Measurements from ENCODE around the gene MTUS2. TPM values are rescaled to one million over a fixed set of nuclear protein-coding genes. Genes with fewer than 3 reads are reported as not detected.

The MTUS2 gene
- polyA plus RNA-seq, 1 donor from 2014 or later = 4.4 TPM

DNA sequence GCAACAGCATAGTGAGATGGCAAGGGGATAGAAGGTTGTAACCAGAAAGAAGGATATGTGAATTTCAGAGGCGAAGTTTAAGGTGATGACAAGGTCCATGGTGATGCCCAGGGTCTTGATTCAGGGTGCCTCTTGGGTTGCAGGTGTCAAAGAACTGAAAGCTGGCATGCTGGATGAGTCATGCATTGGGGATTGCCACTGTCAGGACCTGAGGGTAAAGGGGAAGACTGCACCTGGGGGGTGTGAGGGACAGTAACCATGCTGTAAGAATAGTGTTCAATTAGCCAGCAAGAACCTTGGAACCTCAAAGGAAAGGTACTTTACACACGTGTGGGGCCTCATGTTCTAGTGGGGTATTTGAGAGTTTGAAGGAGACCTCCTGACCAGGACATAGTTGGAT lies 495.7 kb downstream of the MTUS2 start:
- Histone ChIP-seq H3K9ac (ENCODE audit: low read length) (no peak overlapping the region), H3K4me2 (ENCODE audit: low read length) (no peak overlapping the region), H3K27me3 (ENCODE audit: insufficient read depth, low read depth, low read length) (no peaks in the 10 kb centered on the region), H3F3A (ENCODE audit: insufficient read depth, low read length, poor library complexity, severe bottlenecking) (no peaks in the 10 kb centered on the region), H3K36me3 (ENCODE audit: insufficient read depth, low read length) (no peaks in the 10 kb centered on the region), H3K79me2 (replicated peaks; ENCODE audit: insufficient read depth, low read length) (no peaks in the 10 kb centered on the region), H3K4me3 (ENCODE audit: low read length) (no peak overlapping the region), H2AFZ (ENCODE audit: low read depth, low read length) (no peak overlapping the region), H3K9me3 (ENCODE audit: low read length) (no peaks in the 10 kb centered on the region), H3K27ac (ENCODE audit: low read length) (no peak overlapping the region), H3K9me2 (ENCODE audit: insufficient read depth, low read length) (no peaks in the 10 kb centered on the region), H4K20me1 (ENCODE audit: insufficient read depth) (no peaks in the 10 kb centered on the region)
- no peak for TF ChIP-seq SMC3 (conservative IDR thresholded peaks at IDR 0.05; ENCODE audit: poor library complexity)
- TF ChIP-seq EP300 (conservative IDR thresholded peaks at IDR 0.05; ENCODE audit: poor library complexity, severe bottlenecking) = no peak
- no peak for TF ChIP-seq EZH2 (IDR thresholded peaks at IDR 0.05; ENCODE audit: borderline replicate concordance, insufficient read depth, low read length, poor library complexity, severe bottlenecking)
- TF ChIP-seq RAD21 (conservative IDR thresholded peaks at IDR 0.05) = no peak
- no peak for TF ChIP-seq TAF1 (IDR thresholded peaks at IDR 0.05; ENCODE audit: low read depth)

DNA sequence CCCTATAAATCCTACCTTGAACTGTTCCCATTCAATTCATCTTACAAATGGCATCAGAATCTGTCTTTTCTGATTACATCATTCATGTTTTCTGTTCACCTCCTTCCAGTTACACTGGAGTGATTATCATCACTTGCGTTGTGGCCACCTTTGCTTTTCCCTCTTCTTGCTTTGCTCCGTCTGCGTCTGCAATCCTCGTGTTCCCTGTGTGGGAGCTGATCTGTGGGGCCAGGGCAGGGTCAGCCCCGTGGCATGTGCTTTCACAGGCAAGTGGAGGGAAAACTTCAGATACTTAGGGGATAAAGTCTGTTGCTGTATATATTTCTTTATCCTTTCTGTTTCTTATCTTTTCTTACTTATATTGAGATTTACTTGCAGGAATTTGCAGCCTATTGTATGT lies 497.7 kb downstream of the MTUS2 start:
- Histone ChIP-seq H2AFZ (ENCODE audit: low read depth, low read length) (no peak overlapping the region), H3K9ac (ENCODE audit: low read length) (no peak overlapping the region), H3K27me3 (ENCODE audit: insufficient read depth, low read depth, low read length) (no peaks in the 10 kb centered on the region), H4K20me1 (ENCODE audit: insufficient read depth) (no peaks in the 10 kb centered on the region), H3K79me2 (replicated peaks; ENCODE audit: insufficient read depth, low read length) (no peaks in the 10 kb centered on the region), H3K27ac (ENCODE audit: low read length) (no peak overlapping the region), H3K4me3 (ENCODE audit: low read length) (no peak overlapping the region), H3F3A (ENCODE audit: insufficient read depth, low read length, poor library complexity, severe bottlenecking) (no peaks in the 10 kb centered on the region), H3K9me2 (ENCODE audit: insufficient read depth, low read length) (no peaks in the 10 kb centered on the region), H3K4me2 (ENCODE audit: low read length) (no peak overlapping the region), H3K36me3 (ENCODE audit: insufficient read depth, low read length) (no peaks in the 10 kb centered on the region), H3K9me3 (ENCODE audit: low read length) (no peaks in the 10 kb centered on the region)
- TF ChIP-seq POLR2AphosphoS5 (IDR thresholded peaks at IDR 0.05) = no peak
- TF ChIP-seq, protein P1, sequence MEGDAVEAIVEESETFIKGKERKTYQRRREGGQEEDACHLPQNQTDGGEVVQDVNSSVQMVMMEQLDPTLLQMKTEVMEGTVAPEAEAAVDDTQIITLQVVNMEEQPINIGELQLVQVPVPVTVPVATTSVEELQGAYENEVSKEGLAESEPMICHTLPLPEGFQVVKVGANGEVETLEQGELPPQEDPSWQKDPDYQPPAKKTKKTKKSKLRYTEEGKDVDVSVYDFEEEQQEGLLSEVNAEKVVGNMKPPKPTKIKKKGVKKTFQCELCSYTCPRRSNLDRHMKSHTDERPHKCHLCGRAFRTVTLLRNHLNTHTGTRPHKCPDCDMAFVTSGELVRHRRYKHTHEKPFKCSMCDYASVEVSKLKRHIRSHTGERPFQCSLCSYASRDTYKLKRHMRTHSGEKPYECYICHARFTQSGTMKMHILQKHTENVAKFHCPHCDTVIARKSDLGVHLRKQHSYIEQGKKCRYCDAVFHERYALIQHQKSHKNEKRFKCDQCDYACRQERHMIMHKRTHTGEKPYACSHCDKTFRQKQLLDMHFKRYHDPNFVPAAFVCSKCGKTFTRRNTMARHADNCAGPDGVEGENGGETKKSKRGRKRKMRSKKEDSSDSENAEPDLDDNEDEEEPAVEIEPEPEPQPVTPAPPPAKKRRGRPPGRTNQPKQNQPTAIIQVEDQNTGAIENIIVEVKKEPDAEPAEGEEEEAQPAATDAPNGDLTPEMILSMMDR (IDR thresholded peaks at IDR 0.05; ENCODE audit: poor library complexity, severe bottlenecking) = no peak
- TF ChIP-seq, protein P2, sequence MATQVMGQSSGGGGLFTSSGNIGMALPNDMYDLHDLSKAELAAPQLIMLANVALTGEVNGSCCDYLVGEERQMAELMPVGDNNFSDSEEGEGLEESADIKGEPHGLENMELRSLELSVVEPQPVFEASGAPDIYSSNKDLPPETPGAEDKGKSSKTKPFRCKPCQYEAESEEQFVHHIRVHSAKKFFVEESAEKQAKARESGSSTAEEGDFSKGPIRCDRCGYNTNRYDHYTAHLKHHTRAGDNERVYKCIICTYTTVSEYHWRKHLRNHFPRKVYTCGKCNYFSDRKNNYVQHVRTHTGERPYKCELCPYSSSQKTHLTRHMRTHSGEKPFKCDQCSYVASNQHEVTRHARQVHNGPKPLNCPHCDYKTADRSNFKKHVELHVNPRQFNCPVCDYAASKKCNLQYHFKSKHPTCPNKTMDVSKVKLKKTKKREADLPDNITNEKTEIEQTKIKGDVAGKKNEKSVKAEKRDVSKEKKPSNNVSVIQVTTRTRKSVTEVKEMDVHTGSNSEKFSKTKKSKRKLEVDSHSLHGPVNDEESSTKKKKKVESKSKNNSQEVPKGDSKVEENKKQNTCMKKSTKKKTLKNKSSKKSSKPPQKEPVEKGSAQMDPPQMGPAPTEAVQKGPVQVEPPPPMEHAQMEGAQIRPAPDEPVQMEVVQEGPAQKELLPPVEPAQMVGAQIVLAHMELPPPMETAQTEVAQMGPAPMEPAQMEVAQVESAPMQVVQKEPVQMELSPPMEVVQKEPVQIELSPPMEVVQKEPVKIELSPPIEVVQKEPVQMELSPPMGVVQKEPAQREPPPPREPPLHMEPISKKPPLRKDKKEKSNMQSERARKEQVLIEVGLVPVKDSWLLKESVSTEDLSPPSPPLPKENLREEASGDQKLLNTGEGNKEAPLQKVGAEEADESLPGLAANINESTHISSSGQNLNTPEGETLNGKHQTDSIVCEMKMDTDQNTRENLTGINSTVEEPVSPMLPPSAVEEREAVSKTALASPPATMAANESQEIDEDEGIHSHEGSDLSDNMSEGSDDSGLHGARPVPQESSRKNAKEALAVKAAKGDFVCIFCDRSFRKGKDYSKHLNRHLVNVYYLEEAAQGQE (IDR thresholded peaks at IDR 0.05; ENCODE audit: borderline replicate concordance) = no peak
- TF ChIP-seq TAF1 (IDR thresholded peaks at IDR 0.05; ENCODE audit: low read depth) = no peak
- TF ChIP-seq EP300 (conservative IDR thresholded peaks at IDR 0.05; ENCODE audit: poor library complexity, severe bottlenecking) = no peak
- no peak for TF ChIP-seq SMC3 (conservative IDR thresholded peaks at IDR 0.05; ENCODE audit: poor library complexity)
- TF ChIP-seq EZH2 (IDR thresholded peaks at IDR 0.05; ENCODE audit: borderline replicate concordance, insufficient read depth, low read length, poor library complexity, severe bottlenecking) = no peak
- no peak for TF ChIP-seq RAD21 (conservative IDR thresholded peaks at IDR 0.05)
- TF ChIP-seq MXI1 (conservative IDR thresholded peaks at IDR 0.05; ENCODE audit: poor library complexity, severe bottlenecking) = no peak

Measured in neural cell (in vitro differentiated cells).